Measurements from ENCODE around the gene IMMP2L. TPM values are rescaled to one million over a fixed set of nuclear protein-coding genes. Genes with fewer than 3 reads are reported as not detected.
"Not testable (repeated sequence)": the region's sequence is repeated elsewhere in the genome, so short reads cannot be mapped to it uniquely, and the experiment has no call there.

IMMP2L gene
- 1 to 10 TPM; 6.9 to 9.2 (median 8.7) TPM for total RNA-seq
- 40.0 TPM for total RNA-seq (2013)

DNA sequence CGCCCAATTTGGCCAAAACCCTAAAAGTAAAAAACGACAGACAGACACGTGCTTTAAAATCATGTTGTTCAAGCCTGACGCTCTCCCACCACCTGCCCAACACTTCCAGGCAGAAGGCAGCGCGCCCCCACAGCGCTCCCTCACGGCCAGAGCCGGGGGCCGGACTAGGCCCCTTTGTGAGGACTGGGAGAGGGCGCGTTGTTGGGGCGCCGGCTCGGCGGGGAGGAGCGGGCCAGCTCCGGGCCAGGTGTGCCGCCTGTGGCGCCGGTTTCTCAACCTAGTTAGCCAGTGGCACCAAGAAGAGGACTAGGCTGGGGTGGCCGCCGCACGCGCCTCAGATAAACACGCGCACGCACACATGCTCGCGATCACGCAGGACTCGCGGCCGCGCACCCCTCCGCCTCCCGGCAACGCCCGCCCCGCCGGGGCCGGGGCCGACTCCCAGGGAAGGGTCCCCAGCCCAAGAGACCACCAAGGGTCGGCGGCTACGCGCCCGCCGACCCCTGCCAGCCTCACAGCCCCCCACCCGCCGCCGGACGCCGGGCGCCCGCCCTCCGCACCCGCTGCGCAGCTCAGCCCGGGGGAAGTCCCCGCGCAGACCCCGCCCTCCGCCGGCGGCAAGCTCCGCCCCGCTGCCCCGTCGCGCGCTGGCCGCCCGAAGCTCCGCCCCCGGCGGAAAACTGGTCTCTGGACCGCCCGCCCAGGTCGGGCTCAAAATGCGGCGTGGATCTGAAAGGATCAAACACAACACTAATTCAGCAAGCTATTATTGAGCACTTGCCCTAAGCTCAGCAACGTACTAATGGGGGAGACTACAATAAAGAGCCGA lies at the start of gene IMMP2L:
TSS of gene IMMP2L (minus strand) at position 589 of the 829 bp plus-strand sequence.
- H3K27ac Mint-ChIP-seq, result peak within 1 kb of the TSS; percentile 89 to 93
- peaks cover 11 to 23% of the 10 kb centered on the region in 2 donors for H3K27me3 Mint-ChIP-seq (ENCODE audit: low read depth in 2 of 2)
- DNase-seq, result peak; percentile 94 to 95
- H3K9me3 Mint-ChIP-seq, result no peaks in the 10 kb centered on the region
- H3K27ac ChIP-seq (ENCODE audit: low read length), result peak within 1 kb of the TSS; percentile 80
- H3K4me1 Mint-ChIP-seq, result peaks cover 5 to 23% of the 10 kb centered on the region in 2 donors
- WGBS (ENCODE audit: insufficient coverage), result under 1% methylated on average over 84 of the region's 84 CpGs
- ATAC-seq, result peak; percentile 96 to 98 (median 96)
- H3K4me3 ChIP-seq (ENCODE audit: low read length), result peak within 1 kb of the TSS; percentile 69
- peak within 1 kb of the TSS; percentile 94 for H3K4me3 Mint-ChIP-seq
- H3K27me3 ChIP-seq (ENCODE audit: control insufficient read depth, insufficient read depth, low read length), result no peaks in the 10 kb centered on the region
- intact Hi-C loops (cut with micrococcal nuclease), result loop anchor here (2.0 to 10.0 kb wide), 3 partner anchors 643 to 1377 kb away; partner anchors contain the start of genes DOCK4, IFRD1 and ZNF277
- peaks cover 13% of the 10 kb centered on the region for H3K4me1 ChIP-seq (ENCODE audit: control insufficient read depth, insufficient read depth, low read length)
- TF ChIP-seq, protein P1, sequence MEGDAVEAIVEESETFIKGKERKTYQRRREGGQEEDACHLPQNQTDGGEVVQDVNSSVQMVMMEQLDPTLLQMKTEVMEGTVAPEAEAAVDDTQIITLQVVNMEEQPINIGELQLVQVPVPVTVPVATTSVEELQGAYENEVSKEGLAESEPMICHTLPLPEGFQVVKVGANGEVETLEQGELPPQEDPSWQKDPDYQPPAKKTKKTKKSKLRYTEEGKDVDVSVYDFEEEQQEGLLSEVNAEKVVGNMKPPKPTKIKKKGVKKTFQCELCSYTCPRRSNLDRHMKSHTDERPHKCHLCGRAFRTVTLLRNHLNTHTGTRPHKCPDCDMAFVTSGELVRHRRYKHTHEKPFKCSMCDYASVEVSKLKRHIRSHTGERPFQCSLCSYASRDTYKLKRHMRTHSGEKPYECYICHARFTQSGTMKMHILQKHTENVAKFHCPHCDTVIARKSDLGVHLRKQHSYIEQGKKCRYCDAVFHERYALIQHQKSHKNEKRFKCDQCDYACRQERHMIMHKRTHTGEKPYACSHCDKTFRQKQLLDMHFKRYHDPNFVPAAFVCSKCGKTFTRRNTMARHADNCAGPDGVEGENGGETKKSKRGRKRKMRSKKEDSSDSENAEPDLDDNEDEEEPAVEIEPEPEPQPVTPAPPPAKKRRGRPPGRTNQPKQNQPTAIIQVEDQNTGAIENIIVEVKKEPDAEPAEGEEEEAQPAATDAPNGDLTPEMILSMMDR (IDR thresholded peaks at IDR 0.05), result peak; percentile 16
- no peaks in the 10 kb centered on the region for H3K9me3 ChIP-seq (ENCODE audit: control insufficient read depth, insufficient read depth, low read length)
- H3K36me3 Mint-ChIP-seq, result no peaks in the 10 kb centered on the region
- H3K36me3 ChIP-seq (ENCODE audit: control insufficient read depth, insufficient read depth, low read length), result no peaks in the 10 kb centered on the region

DNA sequence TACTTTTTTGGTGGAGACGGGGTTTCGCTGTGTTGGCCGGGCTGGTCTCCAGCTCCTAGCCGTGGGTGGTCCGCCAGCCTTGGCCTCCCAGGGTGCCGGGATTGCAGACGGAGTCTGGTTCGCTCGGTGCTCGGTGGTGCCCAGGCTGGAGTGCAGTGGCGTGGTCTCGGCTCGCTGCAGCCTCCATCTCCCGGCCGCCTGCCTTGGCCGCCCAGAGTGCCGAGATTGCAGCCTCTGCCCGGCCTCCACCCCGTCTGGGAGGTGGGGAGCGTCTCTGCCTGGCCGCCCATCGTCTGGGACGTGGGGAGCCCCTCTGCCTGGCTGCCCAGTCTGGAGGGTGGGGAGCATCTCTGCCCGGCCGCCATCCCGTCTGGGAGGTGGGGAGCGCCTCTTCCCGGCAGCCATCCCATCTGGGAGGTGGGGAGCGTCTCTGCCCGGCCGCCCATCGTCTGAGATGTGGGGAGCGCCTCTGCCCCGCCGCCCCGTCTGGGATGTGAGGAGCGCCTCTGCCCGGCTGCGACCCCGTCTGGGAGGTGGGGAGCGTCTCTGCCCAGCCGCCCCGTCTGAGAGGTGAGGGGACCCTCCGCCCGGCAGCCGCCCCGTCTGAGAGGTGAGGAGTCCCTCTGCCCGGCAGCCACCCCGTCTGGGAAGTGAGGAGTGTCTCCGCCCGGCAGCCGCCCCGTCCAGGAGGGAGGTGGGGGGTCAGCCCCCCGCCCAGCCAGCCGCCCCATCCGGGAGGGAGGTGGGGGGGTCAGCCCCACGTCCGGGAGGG lies 47.4 kb upstream of the IMMP2L start:
- 96% methylated on average over 47 of the region's 58 CpGs for WGBS (ENCODE audit: insufficient coverage)
- H3K27me3 ChIP-seq (ENCODE audit: control insufficient read depth, insufficient read depth, low read length); H3K36me3 ChIP-seq (ENCODE audit: control insufficient read depth, insufficient read depth, low read length); H3K27ac Mint-ChIP-seq; H3K27ac ChIP-seq (ENCODE audit: low read length); intact Hi-C loops (cut with micrococcal nuclease); H3K27me3 Mint-ChIP-seq (ENCODE audit: low read depth in 2 of 2); DNase-seq; H3K4me3 ChIP-seq (ENCODE audit: low read length); H3K4me1 ChIP-seq (ENCODE audit: control insufficient read depth, insufficient read depth, low read length); H3K9me3 ChIP-seq (ENCODE audit: control insufficient read depth, insufficient read depth, low read length); H3K9me3 Mint-ChIP-seq; H3K36me3 Mint-ChIP-seq; H3K4me1 Mint-ChIP-seq; H3K4me3 Mint-ChIP-seq; ATAC-seq: not testable (repeated sequence)

DNA sequence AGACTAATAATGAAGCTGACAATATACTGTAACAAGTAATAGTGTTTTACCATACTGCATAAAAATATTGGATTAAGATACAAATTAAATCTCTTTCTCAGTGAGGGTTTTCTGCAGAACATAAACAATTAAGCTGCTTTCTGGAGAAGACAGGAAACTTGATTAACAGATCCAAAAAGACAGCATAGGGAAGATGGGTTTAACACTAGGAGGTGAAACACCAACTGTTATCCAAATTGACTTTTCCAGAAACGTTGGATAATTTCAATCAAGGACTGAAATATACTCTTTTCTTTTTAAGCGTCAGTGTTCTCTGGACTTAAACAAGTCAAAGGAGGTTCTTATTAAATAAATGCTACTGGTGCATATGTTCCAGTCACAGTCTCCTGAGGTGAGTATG lies 45.3 kb upstream of the IMMP2L start:
- no peak overlapping the region for H3K4me3 Mint-ChIP-seq
- TF ChIP-seq, protein P1 (IDR thresholded peaks at IDR 0.05), result no peak
- no peak overlapping the region for H3K4me3 ChIP-seq (ENCODE audit: low read length)
- DNase-seq, result no peak
- no peaks in the 10 kb centered on the region for H3K27me3 Mint-ChIP-seq (ENCODE audit: low read depth in 2 of 2)
- no peaks in the 10 kb centered on the region for H3K4me1 ChIP-seq (ENCODE audit: control insufficient read depth, insufficient read depth, low read length)
- H3K36me3 Mint-ChIP-seq, result no peaks in the 10 kb centered on the region
- H3K27ac Mint-ChIP-seq, result no peak overlapping the region
- no peaks in the 10 kb centered on the region for H3K4me1 Mint-ChIP-seq
- no peaks in the 10 kb centered on the region for H3K9me3 ChIP-seq (ENCODE audit: control insufficient read depth, insufficient read depth, low read length)
- H3K36me3 ChIP-seq (ENCODE audit: control insufficient read depth, insufficient read depth, low read length), result no peaks in the 10 kb centered on the region
- 89% methylated on average over 2 of the region's 2 CpGs for WGBS (ENCODE audit: insufficient coverage)
- no peak for ATAC-seq
- H3K9me3 Mint-ChIP-seq, result peaks cover 0 to 3% of the 10 kb centered on the region in 2 donors
- H3K27ac ChIP-seq (ENCODE audit: low read length), result no peak overlapping the region
- intact Hi-C loops (cut with micrococcal nuclease), result no loop called here
- no peaks in the 10 kb centered on the region for H3K27me3 ChIP-seq (ENCODE audit: control insufficient read depth, insufficient read depth, low read length)

DNA sequence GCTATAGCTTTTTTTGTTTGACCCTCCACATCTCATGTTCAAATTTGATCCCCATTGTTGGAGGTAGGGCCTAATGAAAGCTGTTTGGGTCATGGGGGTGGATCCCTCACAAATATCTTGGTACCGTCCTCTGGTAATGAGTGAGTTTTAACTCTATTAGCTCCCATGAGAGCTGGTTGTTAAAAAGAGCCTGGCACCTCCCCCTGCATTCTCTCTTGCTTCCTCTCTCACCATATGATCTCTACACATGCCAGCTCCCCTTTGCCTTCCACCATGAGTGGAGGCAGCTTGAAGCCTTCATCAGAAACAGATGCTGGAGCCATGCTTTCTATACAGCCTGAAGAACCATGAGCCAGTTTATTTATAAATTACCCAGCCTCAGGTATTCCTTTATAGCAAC lies 43.0 kb upstream of the IMMP2L start:
- peaks cover 3 to 4% of the 10 kb centered on the region in 2 donors for H3K9me3 Mint-ChIP-seq
- intact Hi-C loops (cut with micrococcal nuclease), result no loop called here

More for the DNA sequence above, 43.0 kb upstream of the IMMP2L start:
- H3K4me1 Mint-ChIP-seq, result no peaks in the 10 kb centered on the region
- no peak overlapping the region for H3K27ac Mint-ChIP-seq
- H3K27me3 Mint-ChIP-seq (ENCODE audit: low read depth in 2 of 2), result no peaks in the 10 kb centered on the region
- H3K27ac ChIP-seq (ENCODE audit: low read length), result no peak overlapping the region
- H3K4me3 Mint-ChIP-seq, result no peak overlapping the region
- H3K4me3 ChIP-seq (ENCODE audit: low read length), result no peak overlapping the region
- no peak for ATAC-seq
- H3K4me1 ChIP-seq (ENCODE audit: control insufficient read depth, insufficient read depth, low read length), result no peaks in the 10 kb centered on the region
- TF ChIP-seq, protein P1 (IDR thresholded peaks at IDR 0.05), result no peak
- no peaks in the 10 kb centered on the region for H3K9me3 ChIP-seq (ENCODE audit: control insufficient read depth, insufficient read depth, low read length)
- no peaks in the 10 kb centered on the region for H3K36me3 ChIP-seq (ENCODE audit: control insufficient read depth, insufficient read depth, low read length)
- DNase-seq, result no peak
- 60% methylated on average over 1 of the region's 1 CpG for WGBS (ENCODE audit: insufficient coverage)
- H3K36me3 Mint-ChIP-seq, result no peaks in the 10 kb centered on the region
- H3K27me3 ChIP-seq (ENCODE audit: control insufficient read depth, insufficient read depth, low read length), result no peaks in the 10 kb centered on the region
